Stomach smooth muscle (tissue), 2 donors: Measurements from ENCODE around the gene KCNQ5.

Source experiments
- H3K27ac ChIP-seq: one replicate; pipeline ENCODE4 v1.7.0; 2013; ENCODE audit warnings: mild to moderate bottlenecking, low read length, inconsistent platforms
- H3K27me3 ChIP-seq, 2 donors: one replicate each; pipeline ENCODE4 v1.7.0; 2013; ENCODE audit warnings: low read length in 2 of 2; ENCODE audit not compliant: insufficient read depth in 2 of 2, control insufficient read depth in 1 of 2
- H3K36me3 ChIP-seq, 2 donors: one replicate each; pipeline ENCODE4 v1.7.0; 2013; ENCODE audit warnings: low read length in 2 of 2; ENCODE audit not compliant: control insufficient read depth in 2 of 2, insufficient read depth in 2 of 2
- H3K4me1 ChIP-seq: one replicate; pipeline ENCODE4 v1.7.0; 2013; ENCODE audit warnings: low read length; ENCODE audit not compliant: control insufficient read depth, insufficient read depth
- H3K4me3 ChIP-seq, 2 donors: one replicate each; pipeline ENCODE4 v1.7.0; 2013; ENCODE audit warnings: low read length in 2 of 2
- H3K9ac ChIP-seq, 2 donors: one replicate each; pipeline ENCODE4 v1.7.0; 2013; ENCODE audit warnings: low read length in 2 of 2, mild to moderate bottlenecking in 1 of 2
- H3K9me3 ChIP-seq, 2 donors: one replicate each; pipeline ENCODE4 v1.7.0; 2013; ENCODE audit warnings: low read length in 2 of 2; ENCODE audit not compliant: control insufficient read depth in 2 of 2
- donor health status: healthy.
- donor health status: Pancreatic carcinoma.

KCNQ5 gene

DNA sequence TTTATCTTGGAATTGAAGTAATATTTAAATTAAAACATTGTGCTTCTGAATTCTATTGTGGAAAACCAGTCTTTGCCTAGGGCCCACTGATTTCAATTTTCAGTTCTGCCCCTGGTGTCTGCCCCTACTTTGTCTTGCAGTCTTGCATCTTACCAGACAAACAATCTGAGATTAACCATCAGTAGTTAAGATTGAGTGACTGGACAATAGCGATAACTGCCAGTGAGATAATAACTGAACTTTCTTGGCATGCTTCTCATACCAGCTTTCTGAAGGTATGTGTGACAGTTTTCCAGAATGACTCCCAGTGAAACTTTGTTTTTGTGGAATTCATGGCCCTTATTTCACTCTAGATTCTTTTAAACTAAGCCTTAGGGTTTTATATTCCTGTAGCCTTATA, 53.5 kb downstream of the KCNQ5 start:
- H3K36me3 ChIP-seq = no peaks in the 10 kb centered on the region
- H3K9ac ChIP-seq = no peak overlapping the region
- H3K27ac ChIP-seq = no peak overlapping the region
- H3K4me1 ChIP-seq = no peaks in the 10 kb centered on the region
- no peak overlapping the region for H3K4me3 ChIP-seq
- H3K9me3 ChIP-seq = no peaks in the 10 kb centered on the region
- H3K27me3 ChIP-seq = no peaks in the 10 kb centered on the region

DNA sequence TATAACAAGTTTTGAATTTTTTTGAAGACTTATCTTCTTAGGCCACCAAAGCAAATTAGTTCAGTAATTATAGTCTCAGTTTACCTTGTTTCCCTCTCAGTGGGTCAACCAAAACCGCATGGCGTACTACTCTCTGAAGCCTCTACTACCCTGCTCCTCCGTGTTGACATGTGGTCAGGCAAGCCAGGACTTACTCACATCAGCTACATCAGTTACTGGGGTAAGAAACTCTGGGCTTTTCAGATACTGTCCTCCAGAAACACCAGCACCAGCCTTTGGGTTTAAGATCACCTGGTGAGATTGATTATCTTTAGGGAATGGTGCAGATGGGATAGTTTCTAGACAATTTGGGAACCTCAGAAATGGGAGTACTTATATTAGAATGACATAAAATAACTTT, 55.1 kb downstream of the KCNQ5 start:
- no peak overlapping the region for H3K9ac ChIP-seq
- H3K4me1 ChIP-seq = no peaks in the 10 kb centered on the region
- H3K9me3 ChIP-seq = no peaks in the 10 kb centered on the region
- no peaks in the 10 kb centered on the region for H3K36me3 ChIP-seq
- no peaks in the 10 kb centered on the region for H3K27me3 ChIP-seq
- no peak overlapping the region for H3K4me3 ChIP-seq
- H3K27ac ChIP-seq = no peak overlapping the region

DNA sequence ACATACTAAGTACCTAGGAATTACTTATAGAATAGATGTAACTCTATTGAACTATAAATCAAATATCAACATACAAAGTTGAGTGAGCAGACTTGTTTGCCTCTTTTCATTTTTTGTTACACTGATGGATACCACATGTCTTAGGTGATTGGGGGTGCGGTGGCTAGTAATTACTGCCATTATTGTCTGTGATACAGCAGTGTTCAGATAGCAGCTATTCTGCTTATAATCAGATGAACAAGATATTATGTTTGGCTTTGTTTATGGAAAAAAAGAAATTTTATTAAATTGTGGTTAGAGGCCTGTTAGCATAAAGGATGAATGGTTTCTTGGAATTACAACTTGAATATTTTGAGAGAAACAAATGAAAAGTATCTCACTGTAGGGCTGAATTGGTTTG, 55.9 kb downstream of the KCNQ5 start:
- no peaks in the 10 kb centered on the region for H3K27me3 ChIP-seq
- H3K9ac ChIP-seq = no peak overlapping the region
- H3K27ac ChIP-seq = no peak overlapping the region
- H3K4me3 ChIP-seq = no peak overlapping the region
- H3K9me3 ChIP-seq = no peaks in the 10 kb centered on the region
- no peaks in the 10 kb centered on the region for H3K36me3 ChIP-seq
- no peaks in the 10 kb centered on the region for H3K4me1 ChIP-seq

DNA sequence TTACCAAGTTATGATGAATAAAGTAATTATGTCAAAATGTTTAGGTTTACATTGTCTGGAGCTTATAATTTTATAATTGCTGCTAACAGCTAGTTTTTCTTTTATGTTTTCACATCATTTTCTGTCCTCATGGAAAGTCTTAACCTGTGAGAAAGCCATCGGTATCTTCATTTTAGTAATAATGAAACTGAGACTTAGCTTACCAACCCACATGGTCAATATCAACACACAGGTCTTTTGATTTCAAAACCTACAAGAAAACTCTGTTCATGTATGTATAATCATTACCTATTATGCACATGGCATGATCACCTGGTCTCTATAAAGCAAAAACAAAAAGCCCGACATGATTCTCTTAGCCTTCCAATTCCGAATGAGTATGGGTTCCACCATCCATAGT, 61.9 kb downstream of the KCNQ5 start:
- H3K4me1 ChIP-seq = no peaks in the 10 kb centered on the region
- no peak overlapping the region for H3K9ac ChIP-seq
- H3K4me3 ChIP-seq = no peak overlapping the region

DNA sequence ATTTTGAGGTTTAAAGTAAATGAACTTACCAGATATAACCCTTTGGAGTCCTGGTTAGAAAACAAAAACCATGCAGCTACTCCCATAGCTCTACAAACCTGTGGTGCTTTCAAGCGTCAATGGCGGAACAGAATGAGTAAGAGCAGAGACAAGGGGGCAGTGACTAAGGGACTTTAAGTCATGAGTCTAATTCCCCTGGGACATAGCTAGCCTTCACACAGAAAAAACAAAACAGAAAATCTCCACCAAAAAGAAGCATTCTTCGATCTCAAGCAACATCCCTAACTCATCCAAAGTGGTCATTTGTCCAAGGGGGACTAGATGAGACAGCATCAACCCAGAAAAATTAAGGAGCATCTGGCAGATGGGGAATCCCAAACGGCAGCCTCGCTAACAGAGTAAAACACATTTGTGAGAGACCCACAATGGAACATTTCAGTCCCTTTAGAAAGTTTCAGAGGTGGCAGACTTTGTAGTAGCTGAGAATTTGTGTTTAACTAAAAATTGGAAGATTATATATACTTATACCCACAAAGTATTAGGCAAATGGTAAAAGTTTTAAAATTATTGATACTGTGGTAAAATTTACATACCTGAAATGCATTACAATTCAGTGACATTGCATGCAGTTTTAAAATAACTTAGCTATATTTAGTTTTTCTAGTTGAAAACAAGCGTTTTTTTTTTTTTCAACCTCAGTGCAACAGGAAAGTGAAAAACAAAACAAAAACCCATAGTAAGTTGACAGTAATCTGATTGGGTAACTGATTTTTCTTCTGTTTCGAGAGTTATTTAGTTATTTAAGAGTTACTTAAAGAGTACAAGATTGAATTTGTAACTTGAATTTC, 67.5 kb downstream of the KCNQ5 start:
- H3K4me1 ChIP-seq = no peaks in the 10 kb centered on the region
- H3K36me3 ChIP-seq = no peaks in the 10 kb centered on the region
- no peak overlapping the region for H3K27ac ChIP-seq
- no peaks in the 10 kb centered on the region for H3K9me3 ChIP-seq
- no peak overlapping the region for H3K4me3 ChIP-seq
- H3K9ac ChIP-seq = no peak overlapping the region
- H3K27me3 ChIP-seq = no peaks in the 10 kb centered on the region

More for the DNA sequence above, 61.9 kb downstream of the KCNQ5 start:
- no peaks in the 10 kb centered on the region for H3K36me3 ChIP-seq
- no peak overlapping the region for H3K27ac ChIP-seq
- no peaks in the 10 kb centered on the region for H3K9me3 ChIP-seq
- no peaks in the 10 kb centered on the region for H3K27me3 ChIP-seq

DNA sequence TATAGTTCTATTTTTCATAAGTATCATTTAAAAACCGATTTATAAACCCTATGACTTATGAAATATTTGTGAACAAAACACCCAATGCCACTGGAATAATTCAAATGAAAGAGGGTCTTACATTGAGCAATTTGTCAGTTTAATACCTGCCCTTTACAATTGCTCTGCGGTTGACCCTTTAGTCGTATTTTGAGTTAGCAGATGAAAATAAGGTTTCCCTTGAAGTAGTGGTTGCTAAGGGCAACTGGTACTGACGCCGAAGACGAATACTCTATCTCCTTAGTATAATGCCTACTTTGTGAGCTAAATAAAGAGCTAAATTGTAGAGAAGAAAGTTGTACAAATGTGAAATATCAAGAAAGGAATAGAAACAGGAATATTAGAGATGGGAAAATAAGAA, 69.4 kb downstream of the KCNQ5 start:
- no peaks in the 10 kb centered on the region for H3K27me3 ChIP-seq
- no peak overlapping the region for H3K27ac ChIP-seq
- no peak overlapping the region for H3K9ac ChIP-seq
- no peaks in the 10 kb centered on the region for H3K36me3 ChIP-seq
- no peak overlapping the region for H3K4me3 ChIP-seq
- H3K9me3 ChIP-seq = no peaks in the 10 kb centered on the region
- H3K4me1 ChIP-seq = no peaks in the 10 kb centered on the region

DNA sequence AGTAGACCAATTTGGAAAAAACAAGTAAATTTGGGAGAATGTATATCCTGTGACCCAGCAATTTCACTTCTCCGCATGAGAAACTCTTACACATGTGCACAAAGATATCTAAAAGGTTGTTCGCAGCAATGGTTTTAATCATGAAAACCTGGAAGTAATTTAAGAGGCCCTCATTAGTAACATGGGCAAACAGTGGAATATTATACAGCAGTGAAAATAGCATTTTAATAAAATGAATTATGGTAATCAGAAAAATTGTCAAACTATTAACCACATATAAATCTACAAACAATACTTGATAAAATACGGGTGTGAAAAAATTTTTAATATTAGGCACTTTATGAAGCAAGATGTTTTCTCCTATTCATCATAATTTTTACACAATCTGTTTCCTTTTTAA, 74.2 kb downstream of the KCNQ5 start:
- no peak overlapping the region for H3K9ac ChIP-seq
- H3K9me3 ChIP-seq = no peaks in the 10 kb centered on the region
- H3K4me1 ChIP-seq = no peaks in the 10 kb centered on the region
- no peak overlapping the region for H3K4me3 ChIP-seq
- no peaks in the 10 kb centered on the region for H3K36me3 ChIP-seq
- no peaks in the 10 kb centered on the region for H3K27me3 ChIP-seq
- H3K27ac ChIP-seq = no peak overlapping the region

DNA sequence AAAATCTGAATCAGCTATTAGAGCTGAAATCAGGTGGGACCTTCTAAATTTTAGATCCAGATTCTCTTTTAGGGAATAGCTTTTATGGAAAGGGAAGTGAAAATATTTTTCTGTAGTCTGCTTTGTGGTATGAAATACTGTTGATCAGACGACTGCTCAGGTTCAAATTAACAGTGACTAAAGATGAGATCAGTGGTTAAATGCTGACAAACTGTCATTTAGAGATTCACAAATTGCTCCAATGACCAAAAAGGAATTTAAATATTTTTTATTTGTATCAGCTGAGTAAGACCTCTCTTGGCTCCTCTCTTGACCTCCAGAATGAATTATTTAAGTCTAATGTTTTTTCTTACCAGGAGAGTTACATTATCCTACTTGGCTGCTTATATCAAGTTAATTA, 77.3 kb downstream of the KCNQ5 start:
- Histone ChIP-seq H3K4me1 (no peaks in the 10 kb centered on the region), H3K27me3 (no peaks in the 10 kb centered on the region), H3K4me3 (no peak overlapping the region), H3K9ac (no peak overlapping the region), H3K27ac (no peak overlapping the region), H3K36me3 (no peaks in the 10 kb centered on the region), H3K9me3 (no peaks in the 10 kb centered on the region)

DNA sequence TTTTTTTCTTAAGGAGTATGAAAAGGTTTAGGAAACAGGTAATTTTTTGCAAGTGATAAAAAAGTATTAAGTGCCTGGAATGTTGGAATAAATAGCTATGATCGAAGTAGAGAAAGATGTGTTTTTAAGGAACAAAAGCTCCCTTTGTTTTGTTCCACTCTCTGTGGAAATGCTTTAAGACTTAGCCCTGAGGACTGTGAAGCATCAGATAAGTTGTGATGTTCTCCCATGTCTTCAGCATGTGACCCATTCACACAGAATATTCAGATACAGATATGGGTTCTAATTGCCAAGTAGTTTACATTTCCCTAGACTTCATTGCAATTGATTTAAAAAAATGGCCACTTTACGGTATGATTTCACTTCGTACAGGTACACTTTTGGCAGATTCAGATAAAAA, 80.6 kb downstream of the KCNQ5 start:
- H3K27ac ChIP-seq = no peak overlapping the region
- H3K9ac ChIP-seq = no peak overlapping the region
- H3K36me3 ChIP-seq = no peaks in the 10 kb centered on the region
- no peaks in the 10 kb centered on the region for H3K9me3 ChIP-seq
- H3K4me3 ChIP-seq = no peak overlapping the region
- H3K4me1 ChIP-seq = no peaks in the 10 kb centered on the region
- no peaks in the 10 kb centered on the region for H3K27me3 ChIP-seq

DNA sequence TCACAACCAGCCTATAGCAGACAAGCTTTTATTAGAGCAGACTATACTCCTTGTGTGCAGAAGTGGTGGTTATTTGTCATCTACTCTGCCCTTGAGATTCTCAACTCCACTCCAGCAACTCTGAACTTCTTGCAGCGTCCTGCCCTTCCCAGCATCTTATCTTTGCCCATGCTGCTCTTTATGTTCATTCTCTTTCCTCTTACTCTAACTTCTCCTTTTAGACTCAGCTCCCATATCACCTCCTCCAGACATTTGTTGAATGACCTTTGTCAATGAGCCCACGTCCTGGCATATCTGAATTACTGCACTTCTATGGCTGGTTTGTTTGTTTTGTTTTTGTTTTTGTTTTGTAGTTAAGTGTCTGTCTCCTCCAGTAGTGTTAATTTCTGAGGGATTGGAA, 81.2 kb downstream of the KCNQ5 start:
- Histone ChIP-seq H3K9me3 (no peaks in the 10 kb centered on the region), H3K27ac (no peak overlapping the region), H3K36me3 (no peaks in the 10 kb centered on the region), H3K4me3 (no peak overlapping the region), H3K9ac (no peak overlapping the region), H3K27me3 (no peaks in the 10 kb centered on the region), H3K4me1 (no peaks in the 10 kb centered on the region)

DNA sequence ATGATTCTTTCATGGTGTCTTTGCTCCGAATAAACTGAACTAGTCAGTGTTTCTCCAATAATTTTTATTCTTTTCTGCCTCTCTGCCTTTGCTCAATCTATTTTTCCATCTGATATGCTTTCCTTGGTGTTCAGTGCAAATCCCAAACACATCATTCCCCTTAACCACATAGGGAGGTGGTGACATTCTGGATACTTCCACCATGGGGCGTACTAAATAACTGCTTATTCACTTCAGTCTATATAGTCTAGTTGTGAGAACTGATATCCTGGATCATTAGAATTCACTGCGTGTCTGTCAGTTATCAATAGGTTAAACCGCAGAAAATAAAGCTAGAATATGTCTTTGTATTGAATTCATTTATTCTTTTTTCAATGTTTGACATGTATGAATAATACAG, 83.1 kb downstream of the KCNQ5 start:
- H3K27me3 ChIP-seq = no peaks in the 10 kb centered on the region
- no peaks in the 10 kb centered on the region for H3K36me3 ChIP-seq
- no peak overlapping the region for H3K9ac ChIP-seq
- no peak overlapping the region for H3K4me3 ChIP-seq
- no peaks in the 10 kb centered on the region for H3K9me3 ChIP-seq
- no peaks in the 10 kb centered on the region for H3K4me1 ChIP-seq
- H3K27ac ChIP-seq = no peak overlapping the region
